GM12873 (cell line): Measurements from ENCODE around the gene SMIM22.

Experiments
- CTCF ChIP-seq: IDR thresholded peaks from 2 replicates; pipeline ENCODE4 v1.5.1; 2012; ENCODE audit warnings: low read depth, mild to moderate bottlenecking, moderate library complexity, low read length, control low read depth; ENCODE audit not compliant: insufficient read depth; ENCODE audit errors: missing control alignments

The SMIM22 gene

GRCh38 chr16:4795181-4795827 is at the start of gene SMIM22:
Gene SMIM22 (plus strand): TSS chr16:4795369. CDS start chr16:4795735, 366 bp downstream.
- TF ChIP-seq CTCF = no peak

- no peak for TF ChIP-seq CTCF
Observed at GRCh38 chr16:4746215-4746614, 49.0 kb upstream of the SMIM22 start.

GRCh38 chr16:4746991-4747574 is 48.1 kb upstream of the SMIM22 start:
- TF ChIP-seq CTCF = no peak

GRCh38 chr16:4747906-4748681 is 47.1 kb upstream of the SMIM22 start:
- no peak for TF ChIP-seq CTCF

- TF ChIP-seq CTCF = no peak
Observed at GRCh38 chr16:4748682-4749411, 46.3 kb upstream of the SMIM22 start.

GRCh38 chr16:4749700-4750257 is 45.4 kb upstream of the SMIM22 start:
- TF ChIP-seq CTCF = no peak
